Smooth muscle cell of the brain vasculature (primary cell): ENCODE measurements around the gene NSUN5.
"Not testable (repeated sequence)": the region's sequence is repeated elsewhere in the genome, so short reads cannot be mapped to it uniquely, and the experiment has no call there.

Experiments used
- DNase-seq: peaks from one replicate; pipeline ENCODE4 v3.0.0-alpha.2; 2012; ENCODE audit warnings: low read depth, low spot score

NSUN5 gene

DNA sequence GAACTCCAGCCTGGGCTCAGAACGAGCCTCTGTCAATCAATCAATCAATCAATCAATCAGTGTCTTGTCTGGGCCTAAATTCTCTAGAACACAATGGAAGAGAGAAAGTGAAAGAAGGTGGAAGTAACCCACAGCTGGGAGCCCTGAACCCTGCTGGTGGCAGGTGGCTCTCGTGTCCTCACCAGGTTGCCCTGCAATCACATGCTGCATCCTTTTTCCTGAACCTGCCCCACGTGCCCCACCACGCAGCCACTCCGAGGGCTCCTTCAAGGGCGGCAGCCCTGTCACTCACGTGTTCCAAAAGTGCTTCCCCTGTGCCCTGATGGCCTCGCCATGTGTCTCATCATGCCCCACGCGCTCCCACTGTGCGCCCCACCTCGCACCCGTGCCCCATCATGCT lies 18.8 kb upstream of the NSUN5 start:
- not testable (repeated sequence) for DNase-seq

DNA sequence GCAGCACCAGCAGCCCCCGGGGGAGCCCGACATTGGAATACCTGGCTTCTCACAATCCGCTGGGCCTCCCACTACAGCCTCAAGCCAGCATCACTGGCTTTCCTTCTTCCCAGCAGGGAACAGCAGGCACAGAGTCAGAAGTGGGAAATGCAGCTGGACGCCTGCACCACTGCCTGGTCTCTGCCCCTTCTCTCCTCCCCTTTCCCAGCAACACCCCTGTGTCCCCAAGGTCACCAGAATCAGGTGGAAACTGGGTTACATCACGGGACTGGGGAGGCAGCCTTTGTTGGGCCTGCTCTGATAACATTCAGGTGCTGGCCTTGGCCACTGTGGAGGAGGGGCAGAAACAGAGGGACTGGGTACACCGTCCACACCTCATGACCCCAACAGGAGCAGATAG lies 16.8 kb upstream of the NSUN5 start:
- not testable (repeated sequence) for DNase-seq

DNA sequence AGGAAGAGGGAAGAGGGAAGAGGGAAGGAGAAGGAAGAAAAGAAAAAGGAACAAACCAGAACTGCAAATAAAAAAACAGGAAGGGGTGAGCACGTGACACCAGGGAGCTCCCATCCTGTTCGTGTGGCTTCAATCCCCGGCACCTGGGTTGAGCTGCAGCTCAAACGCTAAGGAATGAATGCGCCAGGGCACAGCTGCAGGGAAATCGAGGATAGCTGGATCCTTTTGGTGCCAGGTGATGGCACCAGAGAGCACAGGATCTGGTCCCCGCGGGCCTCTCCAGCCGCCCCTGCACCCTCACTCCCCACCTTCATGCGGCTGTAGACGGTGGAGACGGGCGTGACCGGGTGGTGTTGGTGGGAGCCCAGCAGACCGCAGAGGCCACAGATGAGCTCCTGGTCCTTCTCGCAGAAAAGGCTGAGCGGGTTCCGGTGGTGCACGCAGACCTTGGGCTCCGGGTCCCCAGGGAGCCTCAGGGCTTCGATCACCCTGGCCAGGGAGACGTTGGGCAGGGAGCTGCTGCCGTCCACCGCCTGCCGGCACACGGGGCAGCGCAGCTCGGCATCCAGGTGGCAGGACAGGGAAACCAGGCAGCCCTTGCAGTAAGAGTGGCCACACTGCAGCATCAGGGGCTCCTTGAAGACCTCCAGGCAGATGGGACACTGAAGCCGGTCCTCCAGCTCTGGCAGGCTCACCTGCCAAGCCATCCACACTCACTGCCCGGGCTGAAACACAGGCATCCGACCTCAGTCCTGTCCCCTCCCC lies 15.6 kb upstream of the NSUN5 start:
- DNase-seq: not testable (repeated sequence)

DNA sequence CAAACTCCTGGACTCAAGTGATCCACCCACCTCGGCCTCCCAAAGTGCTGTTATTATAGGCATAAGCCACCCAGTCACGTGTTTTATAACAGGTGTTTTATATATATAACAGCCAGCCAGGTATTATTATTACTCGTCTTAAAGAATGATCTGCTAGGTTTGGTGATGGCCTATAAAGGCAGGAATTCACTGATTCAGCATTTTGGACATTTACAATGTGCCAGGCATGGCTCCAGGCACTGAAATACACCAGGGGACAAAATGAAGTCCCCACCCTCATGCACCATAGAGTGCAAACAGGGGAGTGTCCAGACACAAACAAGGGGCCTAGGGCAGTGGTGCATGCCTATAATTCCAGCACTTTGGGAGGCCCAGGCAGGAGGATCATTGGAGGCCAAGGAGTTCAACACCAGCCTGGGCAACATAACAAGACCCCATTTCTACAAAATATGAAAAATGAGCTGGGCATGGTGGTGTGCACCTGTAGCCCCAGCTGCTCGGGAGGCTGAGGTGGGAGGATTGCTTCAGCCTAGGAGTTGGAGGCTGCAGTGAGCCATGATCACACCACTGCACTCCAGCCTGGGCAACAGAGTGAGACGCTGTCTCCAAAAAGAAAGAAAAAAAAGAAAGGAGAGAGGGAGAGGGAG lies 14.9 kb upstream of the NSUN5 start:
- not testable (repeated sequence) for DNase-seq

DNA sequence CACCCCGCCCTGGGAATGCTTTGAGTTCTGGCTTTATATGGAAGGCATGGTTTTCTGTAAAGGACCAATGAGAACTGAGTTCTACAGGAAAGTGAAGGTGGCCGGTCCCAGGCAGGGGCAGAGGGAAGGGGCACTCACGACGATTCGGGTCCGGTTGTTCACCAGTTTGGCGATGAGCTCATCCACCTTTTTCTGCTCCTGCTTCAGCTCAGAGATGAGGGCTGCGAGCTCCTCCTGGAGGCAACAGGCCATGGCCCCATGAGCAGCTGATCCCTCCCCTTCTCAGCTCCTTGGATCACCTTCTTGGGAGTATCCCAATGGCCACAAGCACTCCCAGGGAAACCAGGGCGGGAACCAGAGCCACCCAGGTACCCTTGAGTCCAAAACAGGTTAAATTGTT lies 11.4 kb upstream of the NSUN5 start:
- DNase-seq: not testable (repeated sequence)

DNA sequence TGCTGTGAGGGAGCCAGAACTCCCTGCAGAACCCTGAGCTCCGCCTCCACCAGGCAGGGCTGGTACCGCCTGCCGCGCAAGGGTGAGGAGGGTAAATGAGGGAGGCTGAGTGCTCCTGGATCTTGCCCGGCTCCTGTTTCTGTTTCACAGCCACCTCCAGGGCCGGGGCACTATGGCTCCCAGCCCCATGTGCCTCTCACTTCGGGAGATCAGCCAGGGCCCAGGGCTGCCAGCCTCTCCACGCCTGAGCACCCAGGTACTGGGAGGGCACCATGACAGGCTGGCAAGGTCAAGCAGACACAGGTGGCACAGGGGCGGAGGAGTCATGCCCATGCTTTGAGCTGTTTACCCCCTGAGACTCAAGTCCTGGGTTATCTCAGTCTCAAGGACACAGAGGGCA lies 10.9 kb upstream of the NSUN5 start:
- DNase-seq: not testable (repeated sequence)

DNA sequence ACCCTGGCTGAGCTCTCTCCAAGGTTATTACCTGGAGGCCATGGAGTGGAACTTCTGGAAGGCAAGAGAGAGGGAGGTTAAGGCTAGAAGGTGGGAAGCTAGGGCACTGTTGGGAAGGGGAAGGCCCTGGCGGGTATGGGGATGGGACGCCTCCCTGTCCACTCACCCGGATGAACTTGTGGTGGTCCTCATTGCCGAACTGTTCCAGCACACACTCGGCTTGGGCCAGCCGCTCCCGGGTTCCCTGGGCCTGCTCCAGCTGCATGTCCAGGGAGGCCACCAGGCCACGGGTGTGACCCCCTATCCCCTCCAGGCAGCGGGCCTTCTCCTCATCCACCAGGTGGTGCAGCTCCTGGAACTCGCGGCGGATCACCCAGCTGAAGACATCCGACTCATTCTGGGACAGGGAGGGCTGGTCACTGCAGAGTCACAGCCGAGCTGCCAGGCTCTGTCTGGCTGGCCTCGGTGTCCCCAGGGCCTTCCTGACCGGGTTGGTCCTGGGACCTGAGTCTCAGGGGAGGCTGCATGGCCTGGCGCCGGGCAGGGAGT lies 10.1 kb upstream of the NSUN5 start:
- DNase-seq: not testable (repeated sequence)

DNA sequence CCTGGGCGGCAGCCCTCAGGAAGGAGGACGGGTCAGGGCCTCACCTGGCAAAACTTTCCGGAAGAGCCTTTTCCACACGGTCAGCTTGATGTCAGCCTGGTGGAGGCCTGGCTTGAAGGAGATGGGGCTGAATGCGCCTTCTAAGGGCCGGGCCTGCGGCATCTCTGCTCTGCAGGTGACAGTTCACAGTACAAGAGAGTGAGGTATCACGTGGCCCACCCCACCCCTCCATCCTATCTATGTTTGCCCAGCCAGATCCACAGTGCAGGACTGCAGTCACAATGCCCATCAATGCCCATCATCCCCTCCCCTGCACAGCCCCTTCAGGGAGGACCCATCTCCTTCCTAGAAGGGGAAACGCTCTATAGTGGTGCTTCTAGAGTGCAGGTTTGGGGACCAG lies 7.9 kb upstream of the NSUN5 start:
- DNase-seq: no peak

DNA sequence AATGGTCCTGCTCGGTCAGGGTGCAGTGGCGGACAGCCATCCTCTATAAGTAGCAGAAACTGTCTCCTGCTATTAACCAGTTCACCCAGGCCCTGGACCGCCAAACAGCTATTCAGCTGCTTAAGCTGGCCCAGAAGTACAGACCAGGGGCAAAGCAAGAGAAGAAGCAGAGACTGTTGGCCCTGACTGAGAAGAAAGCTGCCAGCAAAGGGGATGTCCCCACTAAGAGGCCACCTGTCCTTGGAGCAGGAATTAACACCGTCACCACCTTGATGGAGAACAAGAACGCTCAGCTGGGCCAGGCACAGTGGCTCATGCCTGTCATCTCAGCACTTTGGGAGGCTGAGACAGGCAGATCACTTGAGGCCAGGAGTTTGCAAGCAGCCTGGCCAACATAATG lies 5.6 kb upstream of the NSUN5 start:
- no peak for DNase-seq

DNA sequence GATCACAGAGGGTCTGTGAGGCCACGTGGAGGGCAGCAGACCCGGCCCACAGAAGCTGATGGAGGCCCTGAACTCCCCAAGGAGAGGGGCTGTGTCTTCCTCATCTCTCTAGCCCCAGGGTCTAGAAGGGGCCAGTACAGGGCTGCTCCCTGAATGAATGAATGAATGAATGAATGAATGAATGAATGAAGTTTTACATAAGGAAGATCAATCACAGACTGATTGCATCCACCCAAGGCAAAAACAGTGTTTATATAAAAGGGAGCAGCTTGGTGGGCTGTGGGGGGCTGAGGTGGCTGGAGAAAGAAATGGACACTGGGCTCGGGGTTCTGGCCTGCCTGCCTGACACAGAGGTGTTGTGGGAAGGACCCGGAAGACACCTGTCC lies 4.9 kb upstream of the NSUN5 start:
- DNase-seq: no peak

DNA sequence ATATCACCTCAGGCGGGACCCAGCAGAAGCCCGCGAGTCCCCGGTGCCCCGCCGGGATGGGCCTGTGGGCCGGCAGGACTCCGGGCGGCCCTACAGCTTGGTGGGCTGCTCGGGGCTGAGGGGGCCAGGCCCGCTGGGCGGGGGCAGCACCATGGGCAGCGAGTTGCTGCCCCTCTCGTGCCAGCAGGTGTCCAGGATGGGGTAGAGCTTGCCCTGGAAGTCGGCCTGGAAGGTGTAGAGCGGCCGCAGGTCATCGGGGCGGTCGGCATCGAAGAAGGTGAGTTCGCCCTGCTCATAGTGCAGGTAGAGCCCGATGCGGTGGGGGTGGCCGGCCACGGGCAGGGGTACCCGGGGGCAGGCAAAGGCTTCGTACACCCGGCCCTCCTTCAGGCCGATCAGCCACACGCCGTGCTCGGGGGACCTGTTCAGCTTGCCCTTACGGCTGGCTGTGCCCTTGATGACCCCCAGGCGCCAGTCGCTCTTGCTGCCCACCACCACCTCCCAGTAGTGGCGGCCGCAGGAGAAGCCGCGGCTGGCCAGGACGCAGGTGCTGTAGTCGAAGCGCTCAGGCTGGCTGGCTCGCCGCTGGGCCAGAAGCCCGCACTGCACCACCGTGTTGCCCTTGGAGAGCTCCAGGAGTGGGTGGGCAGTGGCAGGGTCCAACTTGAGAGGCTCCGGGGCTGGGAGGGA lies 4.3 kb upstream of the NSUN5 start:
- no peak for DNase-seq

DNA sequence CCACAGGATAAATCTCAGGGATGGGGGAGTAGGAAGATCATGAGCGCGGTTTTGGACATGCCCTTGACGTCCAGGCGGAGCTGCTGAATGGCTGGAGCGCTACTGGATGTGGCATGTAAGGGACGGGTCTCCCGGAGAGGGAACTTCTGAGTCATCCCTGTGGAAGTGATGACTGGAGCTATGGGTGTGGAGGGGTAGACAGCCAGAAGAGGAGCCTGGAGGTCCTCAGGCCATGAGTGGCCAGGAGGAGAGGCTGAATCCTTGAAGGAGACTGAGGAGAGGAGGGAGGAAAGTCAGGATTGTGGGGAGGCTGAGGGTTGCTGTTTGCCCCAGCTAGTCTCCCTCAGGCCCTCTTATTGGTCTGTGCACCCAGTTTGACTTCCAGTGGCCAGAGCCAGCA lies 2.8 kb upstream of the NSUN5 start:
- DNase-seq: not testable (repeated sequence)

DNA sequence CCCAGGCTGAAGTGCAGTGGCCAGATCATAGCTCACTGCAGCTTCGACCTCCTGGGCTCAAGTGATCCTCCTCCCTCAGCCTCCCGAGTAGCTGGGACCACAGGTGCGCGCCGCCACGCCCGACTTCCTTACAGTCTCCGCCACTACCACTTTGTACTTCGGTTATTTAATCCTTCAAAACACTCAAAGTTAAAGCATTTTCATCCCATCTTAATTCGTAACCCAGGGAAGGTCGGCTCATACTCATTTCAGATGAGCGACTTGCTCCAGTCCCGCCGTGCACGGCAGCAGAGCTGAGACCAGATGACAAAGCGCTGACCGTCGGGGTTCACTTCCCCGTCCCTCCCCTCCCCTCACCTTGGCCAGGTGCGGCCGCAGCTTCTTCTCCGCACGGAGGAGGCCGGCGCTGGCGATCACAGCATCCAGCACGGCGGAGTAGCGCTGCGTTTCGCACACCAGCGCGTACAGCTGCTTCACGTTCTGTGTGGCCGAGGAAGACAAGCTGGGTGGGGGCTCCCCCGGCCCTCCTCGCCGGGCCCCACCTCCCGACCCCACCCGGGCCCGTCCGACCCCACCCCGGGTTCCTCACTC lies 457 bp downstream of the NSUN5 start:
- no peak for DNase-seq

DNA sequence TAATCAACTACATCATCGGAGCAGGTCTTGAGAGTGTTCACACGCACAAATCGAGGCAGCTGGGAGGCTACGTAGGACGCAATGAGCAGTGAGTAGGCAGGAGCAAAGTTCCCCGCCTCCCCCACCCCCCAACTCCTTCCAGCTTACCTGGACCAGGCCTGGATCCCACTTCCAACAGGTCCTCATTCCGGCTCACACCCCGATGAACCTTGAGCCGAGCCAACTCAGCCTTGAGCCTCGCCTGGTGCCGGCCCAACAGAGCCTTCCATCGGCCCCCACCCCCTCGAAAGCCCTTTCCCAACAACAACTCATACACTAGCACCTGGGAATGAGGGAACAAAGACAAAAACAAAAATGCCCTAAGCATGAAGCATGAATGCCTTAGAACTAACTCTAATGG lies 1.2 kb downstream of the NSUN5 start:
- DNase-seq: no peak

DNA sequence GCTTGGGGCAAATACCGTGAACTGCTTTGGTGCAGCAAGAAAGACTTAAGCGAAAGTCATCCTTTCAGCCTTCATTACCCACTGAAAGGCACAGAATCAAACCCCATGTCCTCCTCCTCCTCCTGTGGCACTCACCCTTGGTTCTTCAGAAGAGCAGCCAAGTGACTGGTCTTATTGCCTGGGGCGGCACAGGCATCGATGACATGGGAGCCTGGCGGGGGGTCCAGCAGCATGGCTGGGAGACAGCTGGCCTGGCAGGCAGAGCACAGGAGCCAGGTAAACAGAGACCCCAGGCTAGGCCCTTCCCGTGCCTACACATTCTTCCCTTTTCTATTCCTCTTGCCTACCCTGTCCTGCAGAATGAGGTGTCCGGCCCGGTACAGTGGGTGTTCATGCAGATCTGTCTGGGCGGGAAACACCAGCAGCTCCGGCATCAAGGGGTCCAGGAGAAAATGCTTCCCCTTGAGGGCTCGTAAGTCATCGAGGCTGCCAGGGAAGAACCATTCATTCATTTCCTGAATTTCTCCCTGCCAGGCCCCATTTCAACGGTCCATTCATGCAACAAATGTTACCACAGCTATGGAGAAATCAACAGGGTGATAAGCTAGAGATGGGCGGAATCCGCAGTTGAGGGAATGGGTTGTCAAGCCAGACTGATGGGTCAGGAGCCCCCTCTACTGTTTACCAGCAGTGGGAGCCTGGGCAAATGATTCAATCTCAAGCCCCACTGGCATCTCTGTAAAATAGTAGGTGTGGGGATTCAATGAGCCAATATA lies 3.8 kb downstream of the NSUN5 start:
- not testable (repeated sequence) for DNase-seq

DNA sequence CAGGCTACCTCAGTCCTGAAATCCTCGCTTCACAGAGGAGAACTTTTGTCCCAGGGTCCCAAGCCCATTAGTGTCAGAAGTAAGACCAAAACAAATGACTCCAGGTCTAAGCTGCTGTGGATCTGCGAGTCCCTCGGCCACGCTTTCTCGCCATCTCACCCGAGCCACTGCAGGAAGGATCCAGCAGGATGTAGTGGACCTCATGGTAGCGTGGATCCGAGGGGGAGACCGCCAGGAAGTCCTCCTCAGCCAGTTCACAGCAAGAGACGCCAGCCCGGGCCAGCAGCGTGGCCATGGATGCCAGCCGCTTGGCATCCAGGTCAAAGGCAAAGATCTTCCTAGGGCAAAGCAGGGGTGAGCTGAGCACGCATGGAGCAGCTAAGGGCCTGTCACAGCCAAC lies 4.6 kb downstream of the NSUN5 start:
- DNase-seq: no peak

DNA sequence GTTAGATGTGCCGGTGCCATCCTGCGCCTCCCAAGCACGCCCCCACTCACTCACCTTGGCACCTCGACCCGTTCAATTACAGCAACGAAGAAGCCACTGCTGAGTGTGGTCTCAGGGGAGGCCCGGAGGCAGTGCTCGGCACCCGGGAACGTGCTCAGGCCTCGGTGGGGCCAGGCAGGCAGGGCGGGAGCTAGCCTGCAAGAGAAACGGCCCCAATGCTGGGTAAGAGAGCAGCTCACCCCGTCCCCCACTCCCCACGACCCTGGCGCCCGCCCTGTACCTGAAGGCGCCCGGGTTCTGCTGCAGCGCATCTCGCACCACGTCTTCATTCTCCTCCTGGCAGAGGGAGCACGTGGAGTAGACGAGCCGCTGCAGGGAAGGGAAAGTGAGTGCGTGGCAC lies 5.1 kb downstream of the NSUN5 start:
- no peak for DNase-seq

DNA sequence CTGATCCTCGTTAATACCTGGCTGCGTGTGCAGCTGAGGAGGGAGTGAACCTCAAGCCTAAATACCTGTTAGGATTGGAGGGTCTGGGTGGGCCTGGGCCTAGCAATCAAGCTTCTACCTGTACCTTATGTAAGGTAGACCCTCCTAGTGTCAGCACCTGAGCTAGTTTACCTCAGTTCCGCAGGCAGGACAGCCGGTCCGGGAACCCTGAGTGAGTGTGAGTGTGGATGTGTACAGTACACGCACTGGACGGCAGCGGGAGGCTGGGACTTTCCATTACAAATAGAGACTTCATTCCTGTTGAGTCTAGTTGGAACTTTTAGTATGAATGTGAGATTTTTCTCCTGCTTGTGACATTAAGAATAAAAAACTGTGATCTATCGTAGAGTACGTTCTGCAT lies 5.8 kb downstream of the NSUN5 start:
- DNase-seq: not testable (repeated sequence)

DNA sequence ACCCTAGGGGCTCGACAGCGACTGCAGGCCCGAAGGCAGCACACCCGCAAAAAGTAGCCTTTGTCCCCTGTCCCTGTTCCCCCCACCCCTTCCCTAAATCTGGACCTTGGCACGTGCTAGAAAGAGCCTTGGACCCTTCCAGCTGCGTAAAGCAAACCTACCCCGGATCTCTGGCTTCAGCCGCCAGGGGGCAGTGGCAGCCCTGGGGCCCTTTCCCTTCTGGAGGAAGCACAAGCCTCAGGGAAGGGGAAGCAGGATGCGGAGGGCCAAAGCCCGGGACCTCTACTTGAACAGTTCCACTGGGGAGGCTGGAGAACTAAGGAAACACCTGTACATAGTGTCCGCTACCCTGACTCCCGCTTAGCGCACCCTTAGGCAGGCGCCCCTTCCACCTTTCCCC lies 7.5 kb downstream of the NSUN5 start:
- DNase-seq: not testable (repeated sequence)

DNA sequence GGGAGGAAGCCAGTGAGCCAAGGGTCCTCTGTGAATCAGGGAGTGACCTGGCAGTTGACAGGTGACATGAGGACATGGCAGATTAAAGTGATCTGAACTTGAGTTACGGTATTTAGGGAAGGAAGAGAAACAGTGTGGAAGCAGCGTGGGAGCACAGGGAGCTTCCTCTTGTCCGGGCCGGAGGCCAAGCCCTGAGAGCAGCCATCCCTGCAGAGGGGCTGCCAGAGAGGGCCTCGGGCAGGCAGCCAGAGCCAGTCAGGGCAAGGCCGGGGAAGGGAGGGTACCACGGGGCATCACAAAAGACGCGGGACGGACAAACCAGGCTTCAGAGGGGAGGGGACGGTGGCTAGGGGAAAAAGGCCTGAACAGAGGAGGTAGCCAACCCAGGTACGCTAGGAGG lies 8.8 kb downstream of the NSUN5 start:
- not testable (repeated sequence) for DNase-seq

DNA sequence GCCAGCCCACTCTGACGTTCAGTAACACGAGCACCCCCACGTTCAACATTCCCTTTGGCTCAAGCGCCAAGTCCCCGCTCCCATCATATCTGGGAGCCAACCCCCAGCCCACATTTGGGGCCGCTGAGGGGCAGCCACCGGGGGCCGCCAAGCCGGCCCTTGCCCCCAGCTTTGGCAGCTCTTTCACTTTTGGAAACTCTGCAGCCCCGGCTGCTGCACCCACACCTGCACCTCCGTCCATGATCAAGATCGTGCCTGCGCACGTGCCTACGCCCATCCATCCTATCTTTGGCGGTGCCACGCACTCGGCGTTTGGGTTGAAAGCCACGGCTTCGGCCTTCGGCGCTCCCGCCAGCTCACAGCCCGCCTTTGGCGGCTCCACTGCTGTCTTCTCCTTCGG lies 10.9 kb downstream of the NSUN5 start:
- not testable (repeated sequence) for DNase-seq
